HG02763 (cell line): ENCODE results near the gene PTPRD.
"Not testable (repeated sequence)": the region's sequence is repeated elsewhere in the genome, so short reads cannot be mapped to it uniquely, and the experiment has no call there.

Experiments used
- ATAC-seq: cut with Tn5 transposase; IDR thresholded peaks from one replicate; pipeline ENCODE4 v1.9.1; 2021; ENCODE audit warnings: mild to moderate bottlenecking, moderate library complexity; ENCODE audit not compliant: unreplicated experiment

PTPRD gene

DNA sequence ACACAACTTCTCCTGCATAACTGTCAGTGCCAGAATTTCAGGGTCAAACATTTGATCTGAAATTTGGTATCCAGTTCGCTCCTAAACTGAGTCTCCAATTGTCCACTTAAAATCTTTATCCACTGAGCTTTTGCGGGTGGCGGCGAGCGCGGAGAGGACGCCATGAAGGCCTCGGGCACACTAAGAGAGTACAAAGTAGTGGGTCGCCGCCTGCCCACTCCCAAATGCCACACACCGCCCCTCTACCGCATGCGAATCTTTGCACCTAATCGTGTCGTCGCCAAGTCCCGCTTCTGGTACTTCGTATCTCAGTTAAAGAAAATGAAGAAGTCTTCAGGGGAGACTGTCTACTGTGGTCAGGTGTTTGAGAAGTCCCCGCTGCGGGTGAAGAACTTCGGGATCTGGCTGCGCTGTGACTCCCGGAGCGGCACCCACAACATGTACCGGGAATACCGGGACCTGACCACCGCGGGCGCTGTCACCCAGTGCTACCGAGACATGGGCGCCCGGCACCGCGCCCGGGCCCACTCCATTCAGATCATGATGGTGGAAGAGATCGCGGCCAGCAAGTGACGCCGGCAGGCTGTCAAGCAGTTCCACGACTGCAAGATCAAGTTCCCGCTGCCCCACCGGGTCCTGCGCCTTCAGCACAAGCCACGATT, 1899.5 kb downstream of the PTPRD start:
- no peak for ATAC-seq

DNA sequence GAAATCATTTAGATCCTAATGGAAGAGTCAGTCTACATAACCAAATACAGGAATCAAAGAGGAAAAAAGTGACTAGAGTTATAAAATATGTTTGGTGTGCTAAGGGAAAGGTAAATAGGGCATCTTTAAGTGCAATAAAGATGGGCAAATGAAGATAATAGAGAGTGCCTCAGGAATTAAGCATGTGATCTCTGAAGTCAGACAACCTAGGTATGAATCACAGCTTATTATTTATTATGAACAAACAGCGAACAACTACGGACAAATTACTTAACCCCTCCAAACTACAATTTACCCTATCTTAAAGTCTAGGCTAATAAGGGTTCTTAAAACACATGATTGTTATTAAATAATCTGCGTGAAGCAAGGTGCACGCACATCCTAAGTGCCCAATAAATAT, 1903.1 kb downstream of the PTPRD start:
- no peak for ATAC-seq

DNA sequence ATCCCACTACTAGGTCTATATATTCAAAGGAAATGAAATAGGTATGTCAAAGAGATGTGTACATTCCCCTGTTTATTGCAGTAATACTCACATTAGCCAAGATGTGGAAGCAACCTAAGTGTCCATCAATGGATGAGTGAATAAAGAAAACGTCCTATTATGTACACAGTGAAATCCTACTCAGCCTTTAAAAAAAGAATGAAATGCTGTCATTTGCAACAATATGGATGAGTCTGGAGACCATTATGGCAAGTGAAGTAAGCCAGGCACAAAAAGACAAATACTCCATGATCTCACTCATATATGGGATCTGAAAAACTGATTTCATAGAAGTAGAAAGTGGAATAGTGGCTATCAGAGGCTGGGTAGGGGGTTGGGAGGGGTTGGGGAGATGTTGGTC, 1904.1 kb downstream of the PTPRD start:
- no peak for ATAC-seq

DNA sequence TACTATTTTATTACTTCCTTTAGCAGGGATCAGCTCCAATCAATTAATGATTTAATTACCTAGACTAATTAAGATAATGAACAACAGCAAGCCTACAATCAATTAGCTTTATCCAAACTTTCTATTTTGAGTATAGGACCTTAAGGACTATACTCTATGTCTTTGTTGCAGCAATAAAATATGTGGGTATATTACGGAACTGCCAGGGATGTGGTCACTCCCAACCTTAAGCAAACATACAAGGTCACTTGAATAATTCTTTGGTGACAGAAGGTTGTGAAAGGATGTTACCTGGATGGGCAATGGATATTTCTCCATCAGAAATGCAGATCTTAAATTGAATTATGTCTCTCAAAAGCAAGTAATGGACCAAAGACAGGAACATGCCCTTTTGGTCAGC, 1905.8 kb downstream of the PTPRD start:
- no peak for ATAC-seq

DNA sequence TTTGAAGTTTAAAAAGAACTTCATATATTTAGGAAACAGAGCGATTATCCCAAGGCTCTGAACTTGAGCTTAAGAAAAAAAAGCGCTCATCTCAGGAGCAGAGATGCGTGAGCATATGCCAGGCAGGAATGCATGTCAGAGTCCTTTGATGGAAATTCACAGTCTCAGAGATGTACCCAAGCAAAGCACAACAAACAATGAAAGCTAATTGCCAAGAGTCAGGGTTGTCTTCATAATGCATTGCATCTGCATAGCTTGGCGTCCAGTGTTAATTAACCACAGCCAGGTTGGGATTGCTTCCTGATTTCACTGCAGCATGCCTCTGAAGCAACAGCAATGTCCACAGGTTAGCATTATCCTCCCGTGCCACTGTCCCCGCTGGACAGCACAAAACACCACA, 1906.3 kb downstream of the PTPRD start:
- ATAC-seq = no peak

DNA sequence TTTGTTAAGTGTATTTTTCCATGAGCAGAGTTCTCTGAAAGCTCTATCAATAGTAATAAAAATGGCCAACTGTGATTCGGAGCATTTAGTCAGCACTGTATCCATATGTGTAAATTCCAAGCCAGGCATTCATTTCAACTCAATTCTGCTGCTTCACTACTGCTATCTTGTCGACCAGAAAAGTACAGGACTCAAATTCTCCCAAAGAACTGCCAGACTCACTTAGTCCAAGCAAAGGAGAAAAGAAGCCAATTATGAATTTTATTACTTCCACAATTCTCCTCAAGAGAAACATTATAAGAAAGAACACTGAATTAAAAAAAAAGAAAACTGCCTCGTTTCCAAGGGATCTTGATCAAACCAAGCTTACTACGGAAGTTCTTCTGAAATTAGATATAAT, 1906.9 kb downstream of the PTPRD start:
- no peak for ATAC-seq

DNA sequence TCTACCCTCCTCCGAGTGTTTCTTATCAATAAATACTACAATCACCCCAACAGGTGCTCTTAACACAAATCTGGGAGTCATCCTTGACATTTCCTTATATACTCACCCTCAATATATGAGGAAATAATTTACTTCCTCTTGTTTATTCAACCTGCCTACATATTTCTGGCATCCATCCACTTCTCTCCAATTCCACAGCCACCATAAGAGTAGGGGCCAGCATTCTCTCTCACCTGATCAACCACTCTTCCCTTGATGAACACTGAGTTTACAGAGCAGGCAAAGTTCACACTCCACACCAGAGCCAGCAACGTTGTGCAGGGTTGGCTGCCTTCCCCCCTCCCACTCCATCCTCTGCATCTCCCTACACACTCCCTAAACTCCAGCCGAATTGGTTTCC, 1908.9 kb downstream of the PTPRD start:
- no peak for ATAC-seq

DNA sequence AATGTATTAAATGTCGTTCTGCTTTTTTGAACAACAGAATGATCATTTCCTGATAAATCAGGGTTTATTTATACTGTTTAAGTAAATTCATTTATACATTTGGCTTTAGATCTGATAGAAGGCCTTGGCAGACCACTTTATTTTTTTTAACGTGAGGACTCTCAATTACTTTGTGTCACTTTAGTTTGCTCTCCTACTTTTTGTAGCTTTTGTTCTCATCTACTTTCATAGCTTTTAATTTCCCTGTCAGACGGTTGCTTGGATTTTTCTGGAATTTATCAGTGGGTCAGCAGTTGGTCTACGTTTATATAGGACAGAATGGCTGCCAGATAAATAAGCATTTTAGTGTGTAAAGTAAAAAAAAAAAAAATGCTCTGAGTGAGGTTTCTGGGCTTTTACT, 1910.9 kb downstream of the PTPRD start:
- ATAC-seq = no peak

DNA sequence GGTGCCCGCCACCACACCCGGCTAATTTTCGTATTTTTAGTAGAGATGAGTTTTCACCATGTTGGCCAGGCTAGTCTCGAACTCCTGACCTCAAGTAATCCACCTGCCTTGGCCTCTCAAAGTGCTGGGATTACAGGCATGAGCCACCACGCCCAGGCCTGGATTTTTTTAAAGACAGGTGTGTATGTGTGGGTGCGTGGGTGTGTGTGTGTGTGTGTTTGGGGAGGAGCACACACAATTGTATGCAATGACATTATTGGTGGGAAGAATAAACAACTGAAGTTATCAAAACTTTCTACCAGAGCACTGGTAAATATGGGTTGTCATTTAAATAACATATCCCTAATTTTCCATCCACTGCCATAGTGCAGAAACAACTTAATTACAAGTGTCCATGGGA, 1915.2 kb downstream of the PTPRD start:
- not testable (repeated sequence) for ATAC-seq

DNA sequence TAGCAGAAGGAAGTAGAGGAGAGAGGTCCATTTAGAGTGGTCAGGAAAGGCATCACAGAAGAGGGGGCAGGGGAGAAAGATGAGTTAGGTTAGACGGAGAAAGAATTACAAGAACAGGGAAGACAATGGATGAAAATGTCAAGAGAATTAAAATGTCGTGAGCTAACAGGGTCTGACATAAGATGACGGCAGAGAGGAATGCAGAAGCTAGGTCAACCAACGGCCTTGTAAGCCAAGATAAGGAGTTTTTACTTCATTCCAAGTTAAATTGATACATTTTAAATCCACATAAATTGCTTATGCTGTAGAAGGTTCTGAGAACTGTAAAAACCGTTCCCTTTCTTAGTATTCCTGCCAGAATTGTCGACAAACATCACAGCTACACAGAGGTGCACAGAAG, 1916.3 kb downstream of the PTPRD start:
- ATAC-seq = no peak

DNA sequence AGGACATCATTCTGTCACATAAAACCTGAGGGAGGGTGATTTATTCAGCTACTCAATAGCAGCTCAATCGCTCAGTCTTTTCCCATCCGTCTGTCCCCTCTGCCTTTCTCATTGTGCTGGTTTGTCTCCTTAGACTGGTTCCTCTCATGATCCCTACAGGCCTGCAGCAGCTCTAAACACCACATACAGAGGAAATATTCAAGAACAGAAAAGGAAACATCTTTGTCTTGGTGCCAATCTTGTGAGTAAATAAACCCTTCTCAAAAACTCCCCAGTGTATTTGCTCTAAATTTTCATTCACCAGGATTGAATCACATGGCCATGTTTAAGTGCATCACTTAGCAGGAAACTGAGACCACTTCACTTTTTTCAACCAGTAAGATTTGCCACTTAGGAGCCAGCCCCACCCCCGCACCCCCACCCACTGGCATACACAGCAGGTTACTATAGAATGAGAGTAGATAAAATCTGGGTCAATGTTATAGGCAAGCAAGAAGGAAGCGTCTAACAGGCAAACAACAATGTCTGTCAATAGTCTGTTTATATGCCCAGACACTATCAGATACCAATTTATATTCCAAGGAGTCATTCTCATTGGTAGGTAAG, 1917.7 kb downstream of the PTPRD start:
- ATAC-seq = no peak

DNA sequence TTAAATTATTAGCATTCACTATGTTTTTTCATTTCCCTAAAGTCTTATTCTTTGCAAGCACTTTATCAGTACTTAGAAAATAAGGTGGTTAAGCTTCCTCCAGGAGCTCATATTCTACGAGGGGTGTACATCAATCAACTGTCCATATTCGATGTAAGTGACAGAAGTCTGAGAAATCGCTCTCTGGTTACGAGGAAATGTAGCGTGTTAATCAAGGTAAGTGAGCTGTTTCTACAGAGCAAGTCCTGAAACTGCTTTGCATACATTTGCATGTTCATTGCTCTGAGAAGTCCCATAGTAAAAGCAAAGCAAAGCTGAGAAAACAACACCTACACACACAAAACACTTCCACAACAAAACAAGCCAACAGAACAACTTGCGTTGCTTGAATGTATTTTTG, 1919.3 kb downstream of the PTPRD start:
- ATAC-seq = no peak

DNA sequence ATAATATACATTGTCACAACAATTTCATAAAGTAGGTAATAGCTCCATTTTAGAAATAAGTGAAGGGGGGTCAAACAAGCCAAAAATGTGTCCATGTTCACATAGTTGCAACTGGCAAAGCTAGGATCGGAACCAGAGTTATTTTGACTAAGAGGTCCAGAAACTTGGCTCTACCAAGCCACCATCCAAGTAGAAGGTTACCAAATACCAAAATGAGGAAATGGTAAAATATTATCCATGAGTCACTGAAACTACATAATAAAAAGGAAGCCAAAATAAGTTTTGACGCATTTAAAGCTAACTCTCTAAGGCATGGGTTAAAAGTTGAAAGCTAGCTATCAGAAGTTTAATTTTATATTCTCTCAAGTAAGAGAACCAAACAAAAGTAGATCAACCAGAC, 1926.3 kb downstream of the PTPRD start:
- ATAC-seq = no peak

DNA sequence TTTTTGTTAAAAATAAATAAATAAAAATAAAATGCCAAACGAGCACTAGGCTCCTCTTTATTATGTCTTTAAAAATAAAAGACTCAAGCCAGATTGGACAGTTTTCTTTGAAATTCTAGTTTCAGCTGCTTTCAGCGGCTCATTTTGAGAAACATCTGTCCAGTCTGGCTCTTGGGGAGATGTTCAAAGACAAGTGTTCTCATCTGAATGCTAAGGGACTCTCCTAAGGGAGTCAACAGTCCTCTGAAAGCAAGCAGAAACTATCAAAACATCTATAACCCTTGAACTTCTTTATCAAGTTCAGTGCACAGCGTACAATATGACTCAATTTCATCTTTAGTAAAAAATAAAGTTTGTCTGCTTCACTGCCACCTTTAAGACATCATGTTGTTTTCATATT, 1927.0 kb downstream of the PTPRD start:
- ATAC-seq = no peak

DNA sequence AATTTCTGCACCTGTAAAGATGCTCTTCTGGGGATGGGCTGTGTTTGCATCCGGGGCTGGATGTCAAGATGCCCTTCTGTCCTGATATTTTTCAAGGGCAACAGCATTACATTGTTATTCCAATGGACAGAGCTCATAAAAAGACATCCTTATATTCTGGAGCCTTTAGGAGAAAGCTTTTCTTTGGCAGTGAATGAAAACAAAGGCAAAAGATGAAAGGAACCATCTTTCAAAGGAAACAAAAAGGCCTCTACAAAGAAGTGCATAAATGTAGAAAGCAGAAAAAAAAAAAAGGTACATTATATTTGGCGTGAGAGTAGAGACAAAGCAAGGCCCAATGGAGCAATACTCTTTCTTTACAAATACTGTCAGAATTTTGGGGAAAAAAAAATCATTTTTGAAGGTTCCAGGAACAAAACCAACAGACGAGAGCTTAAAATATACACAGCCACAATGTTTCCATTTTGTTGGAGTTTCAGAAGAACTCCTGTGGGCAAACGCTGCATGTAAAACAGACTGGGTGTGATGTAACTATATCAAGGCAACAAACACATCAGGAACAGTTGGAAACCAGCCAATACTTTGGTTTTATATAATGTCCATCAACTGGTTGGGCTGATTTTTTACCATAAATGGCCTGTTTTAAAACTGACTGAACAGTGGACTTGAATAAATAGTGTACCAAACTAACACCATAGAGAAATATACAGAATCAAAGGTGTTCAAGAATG, 1927.7 kb downstream of the PTPRD start:
- ATAC-seq = no peak

DNA sequence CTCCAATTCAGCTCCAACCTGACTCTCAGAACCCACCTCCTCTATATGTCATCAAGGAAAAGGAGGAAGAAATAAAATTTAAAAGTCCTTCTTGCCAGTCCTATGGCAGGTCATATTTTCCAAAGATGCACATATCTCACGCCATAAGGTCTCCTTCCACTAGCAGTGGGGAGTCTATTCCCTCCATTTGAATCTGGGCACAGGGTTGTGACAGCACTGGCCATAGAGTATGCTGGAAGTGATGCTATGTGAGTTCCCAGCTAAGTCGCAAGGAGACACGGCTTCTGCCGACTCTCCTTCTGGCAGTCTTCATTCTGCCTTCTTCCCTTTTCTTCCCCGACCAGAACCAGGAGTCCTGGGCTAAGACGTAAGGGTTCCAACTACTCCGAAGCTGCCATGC, 1929.3 kb downstream of the PTPRD start:
- ATAC-seq = no peak

DNA sequence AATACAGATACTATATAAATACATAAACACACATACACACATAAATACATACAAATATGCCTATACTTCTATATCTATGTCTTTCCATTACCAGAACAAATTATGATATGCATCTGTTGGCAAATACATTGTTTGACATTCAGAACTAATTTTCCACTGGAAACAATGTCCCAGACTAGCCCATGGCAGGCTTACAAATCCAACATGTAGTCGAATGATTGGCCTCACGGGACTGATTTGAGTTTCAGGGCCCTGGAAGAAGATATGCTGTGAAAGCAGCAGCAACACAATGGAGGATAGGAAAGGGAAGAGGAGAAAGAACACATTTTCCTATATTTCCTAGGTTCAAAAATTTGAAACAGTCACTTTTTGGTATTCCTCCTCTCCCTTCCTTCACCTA, 1932.1 kb downstream of the PTPRD start:
- ATAC-seq = no peak

DNA sequence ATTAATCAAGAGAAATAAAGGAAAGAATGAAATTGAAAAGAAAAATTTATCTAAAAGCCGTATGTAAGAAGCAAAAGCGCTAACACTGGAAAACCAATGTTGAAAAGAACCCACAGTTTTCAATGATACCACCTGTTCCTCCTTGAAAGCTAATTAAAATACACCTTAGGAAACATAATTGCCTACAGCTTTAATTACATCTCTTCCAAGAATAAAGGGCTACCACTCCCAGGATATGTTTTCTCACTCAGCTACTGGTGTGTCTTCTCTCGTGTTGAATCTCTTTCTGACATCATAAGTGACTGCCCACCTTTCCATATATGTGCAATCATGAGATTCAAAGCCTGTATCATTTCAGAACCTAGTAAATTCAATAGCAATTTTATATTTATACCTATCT, 1932.6 kb downstream of the PTPRD start:
- ATAC-seq = no peak

DNA sequence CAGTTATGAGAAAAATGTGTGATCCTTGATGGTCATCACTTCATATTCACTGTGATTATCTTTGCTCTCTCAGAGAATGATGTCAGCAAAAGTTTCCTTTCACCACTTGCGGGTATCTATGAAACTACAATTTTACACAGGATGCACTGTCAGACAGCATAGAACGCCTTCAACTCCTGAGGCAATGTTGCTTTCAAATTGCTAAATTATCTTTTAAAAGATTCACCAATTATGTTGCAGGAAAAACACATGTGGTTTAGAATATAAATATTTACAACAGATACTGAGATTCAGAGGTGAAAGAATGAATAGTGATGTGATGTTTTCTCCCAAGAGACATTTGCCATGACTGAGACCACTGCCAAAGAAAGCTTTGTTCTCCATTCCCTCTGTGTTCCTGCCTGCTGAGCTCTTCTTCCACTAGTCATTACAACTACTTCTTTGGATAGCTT, 1933.4 kb downstream of the PTPRD start:
- no peak for ATAC-seq

DNA sequence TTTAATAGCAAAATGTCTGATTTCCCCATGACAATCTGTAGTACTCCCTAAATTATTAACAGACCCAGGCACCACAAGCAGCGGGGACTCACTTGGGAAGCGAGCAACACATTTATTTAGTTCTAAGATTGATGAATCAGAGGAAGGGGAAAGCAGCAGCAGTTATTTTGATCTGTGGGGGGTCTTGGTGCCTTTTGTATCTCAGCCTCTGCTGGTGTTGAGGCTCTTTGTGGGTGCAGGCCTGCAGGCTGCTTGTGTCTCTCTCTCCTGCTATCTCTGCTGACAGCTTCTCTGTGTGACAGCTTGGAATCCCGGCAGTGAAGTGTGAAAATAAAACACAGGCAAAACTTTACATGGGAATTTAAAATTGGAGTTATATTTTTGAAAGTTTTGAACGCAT, 1935.1 kb downstream of the PTPRD start:
- no peak for ATAC-seq

DNA sequence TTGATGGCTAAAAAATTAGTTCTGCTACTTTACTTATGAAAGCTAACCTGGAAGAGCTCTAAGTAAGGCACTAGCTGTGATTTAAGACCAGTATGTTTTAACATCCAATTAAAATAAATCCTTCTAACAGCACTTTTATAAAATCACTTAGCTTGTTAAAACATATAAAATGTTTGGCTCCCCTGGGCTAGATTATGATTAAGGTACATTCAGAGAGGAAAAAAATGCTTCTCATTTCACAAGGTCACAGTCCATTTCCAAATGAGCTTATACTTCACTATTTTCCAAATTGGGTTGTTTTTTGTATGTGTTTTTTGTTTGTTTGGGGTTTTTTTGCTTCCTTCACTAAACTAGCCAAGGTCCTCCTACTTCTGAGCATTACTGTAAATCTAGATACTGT, 1938.3 kb downstream of the PTPRD start:
- no peak for ATAC-seq

DNA sequence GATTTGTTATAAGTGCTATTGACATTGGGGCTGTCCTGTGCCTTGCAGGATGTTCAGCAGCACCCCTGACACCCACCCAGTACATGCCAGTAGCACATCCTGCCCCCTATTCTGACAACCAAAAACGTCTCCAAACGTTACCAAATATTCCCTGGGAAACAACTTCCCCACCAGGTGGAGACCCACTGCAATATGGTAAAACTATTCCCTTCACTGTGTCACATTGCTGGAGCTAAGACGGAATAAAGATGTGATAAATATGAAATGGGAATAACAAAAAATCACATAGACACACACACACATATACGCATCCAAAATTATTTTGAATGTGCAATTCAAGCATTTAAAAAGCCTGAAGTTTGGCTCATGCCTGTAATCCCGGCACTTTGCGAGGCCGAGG, 1939.0 kb downstream of the PTPRD start:
- ATAC-seq = no peak
